ENCODE results near the gene MS4A13.
"Not testable (repeated sequence)": the region's sequence is repeated elsewhere in the genome, so short reads cannot be mapped to it uniquely, and the experiment has no call there.

Gene MS4A13

GRCh38 chr11:60530454-60531100 is 15.4 kb downstream of the MS4A13 start:
- DNase-seq (ENCODE audit: low spot score): no peak

GRCh38 chr11:60532383-60532782 is 17.2 kb downstream of the MS4A13 start:
- DNase-seq (ENCODE audit: low spot score): not testable (repeated sequence)

GRCh38 chr11:60538627-60539026 is 23.4 kb downstream of the MS4A13 start:
- DNase-seq (ENCODE audit: low spot score): not testable (repeated sequence)

GRCh38 chr11:60544077-60544476 is 28.9 kb downstream of the MS4A13 start:
- no peak for DNase-seq (ENCODE audit: low spot score)

- DNase-seq (ENCODE audit: low spot score): no peak
Observed at GRCh38 chr11:60561254-60561653, 46.1 kb downstream of the MS4A13 start.

GRCh38 chr11:60563553-60564235 is 48.5 kb downstream of the MS4A13 start:
- no peak for DNase-seq (ENCODE audit: low spot score)

GRCh38 chr11:60566776-60567175 is 51.6 kb downstream of the MS4A13 start:
- no peak for DNase-seq (ENCODE audit: low spot score)

- DNase-seq (ENCODE audit: low spot score): no peak
Observed at GRCh38 chr11:60570970-60571369, 55.8 kb downstream of the MS4A13 start.

GRCh38 chr11:60589611-60590010 is 74.4 kb downstream of the MS4A13 start:
- DNase-seq (ENCODE audit: low spot score): no peak

Measured in kidney capillary endothelial cell (primary cell).